Measurements from ENCODE around the gene MACROH2A2.
"Not testable (repeated sequence)": the region's sequence is repeated elsewhere in the genome, so short reads cannot be mapped to it uniquely, and the experiment has no call there.

The MACROH2A2 gene

DNA sequence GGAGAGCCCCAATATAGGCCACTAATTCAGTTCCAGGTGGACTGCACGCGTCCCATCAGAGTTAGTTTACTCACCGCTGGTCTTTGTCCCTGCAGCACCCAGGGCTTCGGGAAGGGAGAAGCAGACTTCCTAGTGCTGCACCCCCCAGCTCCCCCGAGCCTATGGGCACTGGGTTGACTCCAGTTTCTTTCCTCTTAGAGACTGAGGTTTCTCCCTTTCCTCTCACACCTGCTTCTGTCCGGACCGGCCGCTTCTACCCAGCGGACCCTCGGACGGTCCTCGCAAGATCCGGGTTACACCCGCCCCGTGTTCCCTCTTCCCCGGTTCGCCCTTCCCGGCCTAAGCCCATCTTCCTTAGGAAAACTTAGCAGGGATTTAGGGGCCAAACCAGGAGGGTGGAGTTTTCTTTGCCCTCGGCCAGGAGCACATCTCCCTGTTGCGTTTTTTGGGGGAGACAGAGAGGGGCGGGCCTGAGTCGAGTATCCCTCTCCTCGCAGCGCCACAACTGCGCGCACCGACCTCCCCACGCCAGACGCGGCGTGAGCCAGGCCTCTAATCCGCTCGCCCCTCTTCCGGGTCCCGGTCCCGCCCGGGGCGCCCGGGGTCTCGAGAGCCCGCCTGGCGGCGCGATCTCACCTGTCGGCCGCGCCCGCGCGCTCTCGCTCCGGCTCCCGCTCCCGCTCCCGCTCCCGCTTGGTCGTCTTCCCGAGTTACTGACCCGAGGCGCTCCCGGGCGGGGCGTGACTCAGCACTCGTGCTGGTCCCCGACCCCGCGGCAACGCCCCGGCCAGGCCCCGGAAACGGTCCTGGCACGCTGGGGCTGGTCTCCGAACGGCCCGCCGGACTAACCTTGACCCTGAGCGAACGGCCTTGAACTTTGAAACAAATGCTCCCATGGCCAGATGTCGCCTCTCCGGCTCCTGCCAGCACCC lies 79.7 kb downstream of the MACROH2A2 start, which contains the start of gene AIFM2:
TSS of gene AIFM2 (minus strand) at position 728 of the 932 bp plus-strand sequence. CDS start 8,741 bp downstream, outside the sequence.
- DNase-seq: peak; percentile 12

DNA sequence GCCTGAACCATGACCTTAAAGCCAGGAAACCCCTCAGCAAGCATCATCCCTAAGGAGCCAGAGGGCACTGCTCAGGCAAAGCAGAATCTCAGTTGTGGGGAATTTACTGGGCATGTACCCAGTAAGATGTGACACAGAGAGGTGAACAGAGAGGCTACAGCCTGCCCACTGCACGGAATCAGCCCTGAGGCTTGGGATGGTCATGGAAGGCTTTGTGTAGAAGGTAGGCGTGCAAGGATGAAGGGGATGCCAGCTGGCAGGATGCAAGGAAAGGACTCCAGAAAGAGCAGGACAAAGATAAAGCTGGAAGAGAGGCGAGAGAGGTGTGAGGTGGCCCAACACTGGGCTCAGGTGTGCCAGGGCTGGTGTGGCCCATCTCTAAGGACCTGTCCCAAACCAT lies 82.4 kb downstream of the MACROH2A2 start:
- no peak for DNase-seq

GRCh38 chr10:70135684-70136083 lies 83.0 kb downstream of the MACROH2A2 start:
- DNase-seq: no peak

DNA sequence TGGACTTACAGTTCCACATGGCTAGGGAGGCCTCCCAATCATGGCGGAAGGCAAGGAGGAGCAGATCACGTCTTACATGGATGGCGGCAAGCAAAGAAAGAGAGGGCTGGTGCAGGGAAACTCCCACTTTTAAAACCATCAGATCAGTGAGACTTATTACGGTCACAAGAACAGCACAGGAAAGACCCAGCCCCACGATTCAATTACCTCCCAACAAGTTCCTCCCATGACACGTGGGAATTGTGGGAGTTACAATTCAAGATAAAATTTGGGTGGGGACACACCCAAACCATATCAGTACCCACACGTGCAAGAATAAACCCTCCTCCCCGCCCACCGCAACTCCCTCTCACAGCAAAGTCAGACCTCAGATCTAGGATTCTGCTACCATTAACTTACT lies 84.5 kb downstream of the MACROH2A2 start:
- no peak for DNase-seq

DNA sequence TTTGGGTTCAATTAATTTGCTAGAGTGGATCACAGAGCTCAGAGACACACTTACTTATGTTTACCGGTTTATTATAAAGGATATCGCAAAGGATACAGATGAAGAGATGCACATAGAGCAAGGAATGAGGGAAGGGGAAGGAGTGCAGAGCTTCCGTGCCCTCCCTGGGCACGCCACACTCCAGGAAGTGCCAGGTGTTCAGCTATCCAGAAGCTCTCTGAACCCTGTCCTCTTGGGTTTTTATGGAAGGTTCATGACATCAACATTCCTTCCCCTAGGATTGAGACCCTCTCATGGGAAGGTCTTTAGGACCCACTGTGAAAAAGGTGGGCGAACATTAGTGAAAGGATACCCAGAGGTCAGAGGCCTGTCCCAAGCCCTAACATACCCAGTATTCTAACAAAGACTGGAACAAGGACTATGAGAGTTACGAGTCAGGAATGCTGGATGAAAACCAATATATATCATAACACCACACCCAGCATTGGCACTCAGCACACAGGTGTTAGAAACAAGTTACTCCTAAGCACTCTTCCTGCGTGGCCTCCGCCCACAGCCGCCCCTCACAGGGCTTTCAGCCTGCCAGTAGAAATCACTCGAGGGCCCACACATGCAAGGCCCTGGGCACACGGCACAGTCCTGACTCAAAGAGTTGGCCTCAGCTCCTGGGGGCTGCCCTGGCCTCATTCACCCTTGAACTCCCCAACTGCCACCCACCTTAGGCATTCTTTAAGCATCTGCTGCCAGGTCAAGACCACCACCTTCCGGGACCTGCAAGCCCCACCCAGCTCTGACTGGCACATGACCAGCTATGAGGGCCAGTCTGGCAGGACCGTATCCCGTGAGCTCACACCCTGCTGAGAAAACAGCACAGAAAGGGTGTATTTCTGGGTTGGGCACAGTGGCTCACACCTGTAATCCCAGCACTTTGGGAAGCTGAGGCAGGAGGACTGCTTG lies 85.6 kb downstream of the MACROH2A2 start:
- no peak for DNase-seq

DNA sequence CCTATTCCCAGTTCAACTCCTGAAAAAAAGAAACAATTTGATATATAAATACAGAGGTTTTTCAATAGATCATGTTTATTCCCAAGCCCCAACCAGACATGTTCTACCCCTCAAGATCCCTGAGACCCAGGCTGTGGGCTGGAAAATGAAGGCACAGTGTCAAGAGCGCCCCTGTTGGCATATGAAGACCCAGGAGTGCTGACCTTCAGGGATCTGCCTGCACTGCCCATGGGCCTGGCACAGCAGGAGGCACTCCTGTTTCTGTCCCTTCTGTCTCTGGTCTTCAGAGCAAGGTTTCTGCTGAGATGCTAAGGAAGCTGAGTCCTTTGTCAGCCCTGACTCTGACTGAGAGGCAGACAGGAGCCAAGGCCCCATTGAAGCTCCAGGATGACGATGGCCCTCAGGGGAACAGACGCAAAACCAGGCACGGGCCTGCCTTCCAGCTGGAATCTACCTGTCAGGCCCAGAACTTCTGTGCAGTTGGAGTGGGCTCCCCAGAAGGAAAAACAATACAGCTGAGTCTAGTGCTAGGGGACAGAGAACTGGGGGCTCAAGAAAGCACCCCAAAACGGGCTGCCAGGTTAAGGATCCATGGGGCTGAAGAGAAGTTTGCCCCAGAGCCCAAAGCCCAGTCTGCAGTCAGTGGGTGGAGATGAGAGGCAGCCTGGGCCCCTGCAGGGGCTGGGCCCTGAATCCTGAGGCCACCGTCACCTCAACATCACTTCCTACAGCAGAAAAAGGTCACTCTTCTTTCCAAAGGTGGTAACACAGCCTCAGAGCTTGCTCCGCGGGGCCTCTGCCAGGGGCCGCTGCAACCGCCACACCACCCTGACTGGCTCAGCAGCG lies 86.7 kb downstream of the MACROH2A2 start:
- DNase-seq: no peak

- DNase-seq: no peak
Observed at GRCh38 chr10:70139997-70140250, 87.3 kb downstream of the MACROH2A2 start.

- DNase-seq: no peak
Observed at GRCh38 chr10:70140297-70140696, 87.7 kb downstream of the MACROH2A2 start.

DNA sequence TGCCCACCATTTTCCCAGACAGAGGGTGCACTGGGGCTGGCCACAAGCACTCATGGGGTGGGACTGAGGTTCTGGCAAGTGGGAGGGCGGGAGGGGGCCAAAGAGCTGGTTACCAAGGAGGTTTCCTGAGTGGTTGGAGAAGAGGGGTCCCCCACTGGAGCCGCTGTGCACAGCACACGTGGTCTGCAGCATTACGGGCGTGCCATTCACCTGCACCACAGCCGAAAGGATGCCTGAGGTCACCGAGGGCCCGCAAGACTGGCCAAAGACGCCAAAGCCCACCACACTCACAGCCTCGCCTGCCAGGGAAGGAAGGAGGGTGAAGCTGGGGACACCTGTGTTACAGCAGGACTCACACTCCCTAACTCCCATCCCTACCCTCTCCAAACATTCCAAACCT lies 89.9 kb downstream of the MACROH2A2 start:
- DNase-seq: no peak

- DNase-seq: no peak
Observed at GRCh38 chr10:70144372-70145110, 91.9 kb downstream of the MACROH2A2 start.

DNA sequence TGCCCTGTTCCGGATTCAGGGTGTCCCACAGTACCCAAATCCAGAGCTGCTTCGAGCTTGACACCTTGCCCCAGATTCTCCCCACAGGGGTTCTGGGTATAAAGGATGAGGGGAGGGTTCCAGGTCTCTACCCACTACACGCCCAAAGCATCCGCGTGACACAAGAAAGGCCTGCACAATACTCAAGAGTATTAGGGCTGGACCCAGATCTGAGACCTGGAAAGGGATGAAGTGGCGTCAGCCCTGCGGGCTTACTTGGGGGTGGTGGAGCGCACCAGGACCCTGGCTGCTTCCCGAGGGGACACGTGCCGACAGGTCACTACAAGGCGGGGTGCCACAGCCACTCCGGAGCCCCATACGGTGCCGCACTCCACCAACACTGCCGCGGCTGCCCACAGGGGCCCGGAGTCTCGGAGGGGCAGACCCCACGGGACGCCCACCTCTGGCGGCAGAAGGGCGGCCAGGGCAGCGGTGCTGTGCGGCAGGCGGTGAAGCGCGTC lies 92.6 kb downstream of the MACROH2A2 start:
- DNase-seq: no peak

- DNase-seq: peak; percentile 67
Observed at GRCh38 chr10:70145666-70146488, 93.2 kb downstream of the MACROH2A2 start.

DNA sequence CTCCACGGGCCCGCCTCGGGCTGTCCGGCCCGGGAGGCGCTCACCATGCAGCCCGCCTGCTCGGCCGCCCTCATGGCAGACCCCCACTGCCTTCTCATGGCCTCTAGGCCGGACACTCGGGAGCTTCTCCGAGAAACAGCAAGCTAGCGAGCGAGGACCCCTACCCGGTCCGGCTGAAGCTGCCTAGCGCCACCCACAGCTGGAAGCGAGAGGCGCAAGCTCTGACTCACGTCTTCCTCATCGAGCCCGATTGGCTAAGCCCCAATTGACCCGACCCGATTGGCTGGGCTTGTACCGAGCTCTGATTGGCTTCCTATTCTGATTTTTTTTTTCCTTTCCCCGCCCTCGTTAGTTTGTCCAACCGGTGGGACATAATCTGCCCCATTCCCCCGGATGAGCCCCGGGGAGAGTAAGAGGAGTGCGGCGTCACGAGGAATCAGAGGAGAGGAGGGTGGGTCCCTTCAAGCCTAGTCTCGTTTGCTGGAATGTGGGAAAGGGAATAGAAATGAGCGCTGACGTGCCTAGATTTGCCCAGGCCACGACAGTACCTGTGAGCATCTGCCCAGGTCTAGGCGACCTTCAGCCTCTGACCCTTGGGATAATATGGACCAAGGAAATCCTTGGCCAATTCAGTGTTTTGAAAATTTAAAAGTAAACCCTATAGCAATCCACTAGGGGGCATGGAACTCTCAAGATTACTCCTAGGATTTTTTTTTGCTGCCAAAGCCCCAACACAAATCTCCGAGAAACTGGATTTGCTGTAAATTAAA lies 94.0 kb downstream of the MACROH2A2 start, which contains the start of gene TYSND1:
TSS of gene TYSND1 (minus strand) at position 212 of the 770 bp plus-strand sequence. CDS start at position 98, 114 bp downstream.
- DNase-seq: peak; percentile 90

DNA sequence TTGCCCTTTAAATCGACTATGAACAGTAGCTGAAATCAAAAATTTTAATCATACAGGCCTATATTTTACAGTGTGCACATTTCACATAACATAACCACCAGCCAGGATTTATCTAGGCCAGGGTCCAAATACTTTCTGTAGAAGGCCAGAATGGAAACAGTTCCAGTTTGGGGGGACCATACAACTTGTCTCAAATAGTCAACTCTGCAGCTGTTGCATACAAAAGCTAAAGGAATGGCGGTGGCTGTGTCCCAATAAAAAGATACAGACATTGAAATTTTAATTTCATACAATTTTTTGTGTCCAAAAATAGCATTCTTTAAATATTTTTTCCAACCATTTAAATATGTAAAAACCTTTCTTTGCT lies 94.6 kb downstream of the MACROH2A2 start:
- no peak for DNase-seq

GRCh38 chr10:70148516-70148915 lies 95.9 kb downstream of the MACROH2A2 start:
- DNase-seq: no peak

DNA sequence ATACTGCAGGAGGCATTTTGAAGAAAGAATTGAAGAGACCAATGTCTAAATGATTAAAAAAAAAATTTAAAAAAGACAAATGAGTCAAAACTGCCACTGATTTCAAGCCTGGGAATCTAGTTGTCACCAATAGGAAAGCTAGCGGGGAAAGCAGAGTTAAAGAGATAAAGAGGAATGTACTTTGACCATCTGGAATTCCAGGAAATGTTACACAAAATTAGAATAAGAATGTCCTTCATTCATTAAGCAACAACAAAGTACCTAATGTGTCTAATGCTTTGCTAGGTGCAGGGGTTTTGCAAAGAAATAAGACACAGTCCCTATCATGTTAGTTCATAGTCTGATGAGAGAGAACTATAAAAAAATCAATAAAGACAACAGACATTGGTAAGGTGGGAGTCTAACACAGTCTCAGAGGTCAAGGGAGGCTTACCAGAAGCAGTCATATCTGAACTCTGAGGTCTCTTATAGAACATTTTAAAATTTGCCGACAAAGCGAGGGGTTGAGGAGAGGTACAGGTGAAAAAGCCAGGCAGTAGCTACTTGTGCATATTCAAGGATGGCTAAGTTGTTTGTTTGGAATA lies 102.7 kb downstream of the MACROH2A2 start:
- DNase-seq: no peak

GRCh38 chr10:70158113-70158512 lies 105.5 kb downstream of the MACROH2A2 start:
- no peak for DNase-seq

GRCh38 chr10:70159366-70159765 lies 106.7 kb downstream of the MACROH2A2 start:
- not testable (repeated sequence) for DNase-seq

- no peak for DNase-seq
Observed at GRCh38 chr10:70160798-70161197, 108.2 kb downstream of the MACROH2A2 start.
